IMR-90 (cell line): ENCODE measurements around the gene OGFR.

Experiments used
- BHLHE40 ChIP-seq: fragments of 150-350 bp; IDR thresholded peaks from 2 replicates; pipeline ENCODE4 v1.6.1; 2016; ENCODE audit warnings: mild to moderate bottlenecking, low read depth, low read length
- POLR2A ChIP-seq: IDR thresholded peaks from 2 replicates; pipeline ENCODE4 v1.6.1; 2012; ENCODE audit warnings: mild to moderate bottlenecking, low read depth, low read length
- RAD21 ChIP-seq: IDR thresholded peaks from 2 replicates; pipeline ENCODE4 v1.6.1; 2012; ENCODE audit warnings: low read length, improper control_type of control experiment
- TF ChIP-seq, protein P1 (sequence below): conservative IDR thresholded peaks from 2 replicates; pipeline ENCODE4 v1.5.1; 2012; ENCODE audit warnings: mild to moderate bottlenecking, low read depth, low read length, improper control_type of control experiment

- TF ChIP-seq, protein P1, sequence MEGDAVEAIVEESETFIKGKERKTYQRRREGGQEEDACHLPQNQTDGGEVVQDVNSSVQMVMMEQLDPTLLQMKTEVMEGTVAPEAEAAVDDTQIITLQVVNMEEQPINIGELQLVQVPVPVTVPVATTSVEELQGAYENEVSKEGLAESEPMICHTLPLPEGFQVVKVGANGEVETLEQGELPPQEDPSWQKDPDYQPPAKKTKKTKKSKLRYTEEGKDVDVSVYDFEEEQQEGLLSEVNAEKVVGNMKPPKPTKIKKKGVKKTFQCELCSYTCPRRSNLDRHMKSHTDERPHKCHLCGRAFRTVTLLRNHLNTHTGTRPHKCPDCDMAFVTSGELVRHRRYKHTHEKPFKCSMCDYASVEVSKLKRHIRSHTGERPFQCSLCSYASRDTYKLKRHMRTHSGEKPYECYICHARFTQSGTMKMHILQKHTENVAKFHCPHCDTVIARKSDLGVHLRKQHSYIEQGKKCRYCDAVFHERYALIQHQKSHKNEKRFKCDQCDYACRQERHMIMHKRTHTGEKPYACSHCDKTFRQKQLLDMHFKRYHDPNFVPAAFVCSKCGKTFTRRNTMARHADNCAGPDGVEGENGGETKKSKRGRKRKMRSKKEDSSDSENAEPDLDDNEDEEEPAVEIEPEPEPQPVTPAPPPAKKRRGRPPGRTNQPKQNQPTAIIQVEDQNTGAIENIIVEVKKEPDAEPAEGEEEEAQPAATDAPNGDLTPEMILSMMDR, result no peak
- TF ChIP-seq BHLHE40, result no peak
- TF ChIP-seq POLR2A, result no peak
- TF ChIP-seq RAD21, result no peak
These were observed 26.6 kb upstream of the OGFR start for GRCh38 chr20:62778058-62778457.
